Measurements from ENCODE around the gene FRMD3.
"Not testable (repeated sequence)": the region's sequence is repeated elsewhere in the genome, so short reads cannot be mapped to it uniquely, and the experiment has no call there.

FRMD3 gene

GRCh38 chr9:83388346-83388745 is 149.9 kb downstream of the FRMD3 start:
- DNase-seq (ENCODE audit: low spot score): no peak

DNA sequence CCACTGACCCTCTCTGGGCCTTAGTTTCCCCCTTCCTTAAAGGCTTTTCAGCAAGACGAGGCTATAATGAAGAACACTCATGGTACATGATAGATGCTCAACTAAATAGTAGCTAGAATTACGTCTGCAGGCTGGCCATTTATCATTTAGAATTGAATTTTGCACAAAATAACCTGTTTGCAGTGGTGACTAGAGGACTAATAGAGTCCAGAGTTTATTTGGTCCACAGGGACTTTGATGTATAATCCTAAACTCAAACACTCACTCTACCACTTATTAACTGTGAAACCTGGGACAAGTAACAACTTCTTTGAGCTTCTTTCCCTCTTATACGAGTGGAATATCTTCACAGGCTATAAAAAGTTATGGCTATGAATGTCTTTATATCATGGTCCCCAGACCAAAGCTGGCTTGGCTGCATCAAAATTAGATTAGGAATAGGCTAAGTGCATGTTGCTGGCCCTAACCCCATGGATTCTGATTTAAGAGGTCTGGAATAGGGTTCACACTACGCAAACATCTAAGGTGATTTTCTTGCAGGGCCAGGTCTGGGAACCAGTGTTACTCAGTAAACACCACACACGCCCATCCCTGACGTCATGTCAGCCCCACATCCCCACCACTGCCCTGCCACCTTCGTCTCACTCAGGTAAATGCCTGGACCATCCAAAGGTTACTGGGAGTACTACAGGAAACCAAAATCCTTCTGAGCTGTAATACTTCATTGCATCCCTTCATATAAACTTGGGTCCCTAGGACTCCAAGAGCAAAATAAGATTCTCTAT is 150.6 kb downstream of the FRMD3 start:
- DNase-seq (ENCODE audit: low spot score): no peak

GRCh38 chr9:83385317-83385716 is 152.9 kb downstream of the FRMD3 start:
- DNase-seq (ENCODE audit: low spot score): no peak

DNA sequence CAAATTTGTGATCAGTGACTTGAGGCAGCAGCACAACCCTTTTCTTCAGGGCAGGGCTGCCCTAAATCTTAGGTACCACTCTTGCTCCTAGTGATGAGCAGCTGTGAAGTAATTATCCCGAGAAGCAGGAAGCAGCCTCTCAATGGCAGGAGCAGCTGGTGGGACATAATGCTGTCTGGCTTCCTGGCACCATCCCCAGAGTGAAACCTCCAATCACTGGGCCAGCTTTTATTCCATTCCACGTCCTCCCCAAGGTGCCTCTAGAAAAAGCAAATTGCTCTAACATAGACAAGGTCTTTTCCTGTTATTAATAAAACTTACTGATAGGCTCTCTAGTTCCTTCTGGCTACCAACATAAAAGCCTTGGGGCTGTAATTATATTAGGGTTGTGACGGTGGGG is 154.0 kb downstream of the FRMD3 start:
- DNase-seq (ENCODE audit: low spot score): no peak

- no peak for DNase-seq (ENCODE audit: low spot score)
Observed at GRCh38 chr9:83383034-83383433, 155.2 kb downstream of the FRMD3 start.

DNA sequence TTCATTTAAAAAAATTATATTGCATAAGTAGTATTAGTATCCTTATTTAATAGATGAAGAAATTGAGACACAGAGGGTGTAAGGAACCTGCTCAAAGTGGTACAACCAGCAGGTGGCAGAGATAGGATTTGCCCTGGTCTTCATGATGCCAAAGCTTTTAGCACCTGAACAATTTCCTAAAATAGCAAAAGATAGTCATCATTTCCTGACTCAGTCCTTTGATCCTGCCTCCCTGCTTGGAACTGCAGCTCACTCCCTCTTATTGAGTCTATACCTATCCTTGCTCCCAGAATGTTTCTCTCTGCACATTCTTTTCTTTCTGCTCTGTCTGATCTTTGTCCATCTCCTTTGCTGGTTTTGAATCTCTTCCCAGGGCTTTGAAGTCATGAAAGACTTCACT is 155.8 kb downstream of the FRMD3 start:
- DNase-seq (ENCODE audit: low spot score): no peak

- DNase-seq (ENCODE audit: low spot score): no peak
Observed at GRCh38 chr9:83379045-83379444, 159.2 kb downstream of the FRMD3 start.

- no peak for DNase-seq (ENCODE audit: low spot score)
Observed at GRCh38 chr9:83372957-83373356, 165.2 kb downstream of the FRMD3 start.

GRCh38 chr9:83367326-83367725 is 170.9 kb downstream of the FRMD3 start:
- no peak for DNase-seq (ENCODE audit: low spot score)

- no peak for DNase-seq (ENCODE audit: low spot score)
Observed at GRCh38 chr9:83362341-83362995, 175.7 kb downstream of the FRMD3 start.

DNA sequence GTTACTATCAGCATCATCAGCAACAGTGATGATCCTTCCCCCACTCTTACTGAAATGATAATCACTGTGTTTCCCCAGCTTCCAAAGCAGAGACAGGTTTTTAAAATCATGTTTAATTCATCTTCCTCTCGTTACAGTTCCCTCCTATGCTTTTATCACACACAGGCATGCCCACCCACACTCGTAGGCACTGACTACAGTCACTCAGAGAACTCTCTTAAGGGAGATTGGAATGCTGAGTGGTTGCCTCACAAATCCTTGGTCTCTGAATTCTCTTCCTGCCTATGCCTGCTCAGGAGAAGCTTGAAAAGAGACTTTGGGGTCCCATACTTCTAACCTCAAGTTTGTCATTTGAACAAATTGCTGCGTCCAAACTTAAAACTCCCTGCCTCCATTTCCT is 179.2 kb downstream of the FRMD3 start:
- no peak for DNase-seq (ENCODE audit: low spot score)

DNA sequence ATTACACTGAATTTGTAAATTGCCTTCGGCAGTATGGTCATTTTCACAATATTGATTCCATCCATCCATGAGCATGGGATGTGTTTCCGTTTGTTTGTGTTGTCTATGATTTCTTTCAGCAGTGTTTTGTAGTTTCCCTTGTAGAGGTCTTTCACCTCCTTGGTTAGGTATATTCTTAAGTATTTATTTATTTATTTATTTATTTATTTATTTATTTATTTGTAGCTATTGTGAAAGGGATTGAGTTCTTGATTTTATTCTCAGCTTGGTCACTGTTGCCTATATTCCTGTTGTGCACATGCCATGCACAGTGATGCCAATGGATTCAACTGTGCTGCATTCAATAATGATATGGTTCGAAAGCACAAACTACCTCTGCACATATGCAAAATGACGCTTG is 179.7 kb downstream of the FRMD3 start:
- DNase-seq (ENCODE audit: low spot score): not testable (repeated sequence)

GRCh38 chr9:83355729-83356151 is 182.5 kb downstream of the FRMD3 start:
- no peak for DNase-seq (ENCODE audit: low spot score)

- no peak for DNase-seq (ENCODE audit: low spot score)
Observed at GRCh38 chr9:83355024-83355444, 183.2 kb downstream of the FRMD3 start.

DNA sequence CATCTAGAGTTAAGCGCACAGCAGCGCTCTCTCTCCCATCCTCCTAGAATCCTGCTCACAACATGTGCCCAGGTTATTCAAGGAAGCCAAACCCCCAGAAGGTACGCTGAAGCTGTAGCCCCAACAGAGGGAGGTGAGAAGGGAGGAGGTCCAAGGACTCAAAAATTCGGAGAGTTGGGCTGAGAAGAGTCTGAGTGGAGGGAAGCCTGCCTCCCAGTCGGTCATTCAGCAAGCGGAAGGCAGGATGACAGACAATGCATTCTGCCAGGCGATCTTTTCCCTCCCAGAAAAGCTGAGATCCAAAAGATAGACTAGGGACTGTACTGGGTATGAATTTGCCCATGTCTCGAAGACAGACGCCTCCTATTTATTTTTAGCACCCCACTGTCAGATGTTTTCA is 189.2 kb downstream of the FRMD3 start:
- DNase-seq (ENCODE audit: low spot score): no peak

- no peak for DNase-seq (ENCODE audit: low spot score)
Observed at GRCh38 chr9:83346655-83347420, 191.4 kb downstream of the FRMD3 start.

GRCh38 chr9:83343366-83343999 is 194.7 kb downstream of the FRMD3 start:
- DNase-seq (ENCODE audit: low spot score): no peak

DNA sequence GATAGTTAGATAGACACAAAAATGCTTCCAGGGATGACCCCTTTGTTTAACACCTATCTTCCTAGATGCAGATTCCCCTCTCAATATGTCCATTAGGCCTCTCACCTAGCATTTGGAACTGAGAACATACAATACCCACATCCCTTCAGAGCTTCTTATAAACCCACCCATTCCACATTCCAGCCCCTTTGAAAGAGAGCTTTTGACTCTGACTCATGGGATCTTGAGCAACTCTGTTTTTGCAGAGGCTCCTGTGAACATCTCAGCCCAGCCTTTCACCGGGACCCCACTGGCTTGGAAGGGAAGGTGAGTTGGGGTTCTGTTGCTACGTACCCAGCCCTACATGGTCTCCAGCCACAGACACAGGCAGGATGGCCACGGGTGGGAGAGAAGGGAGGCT is 195.5 kb downstream of the FRMD3 start:
- no peak for DNase-seq (ENCODE audit: low spot score)

- DNase-seq (ENCODE audit: low spot score): no peak
Observed at GRCh38 chr9:83342006-83342405, 196.2 kb downstream of the FRMD3 start.

GRCh38 chr9:83340451-83340850 is 197.8 kb downstream of the FRMD3 start:
- no peak for DNase-seq (ENCODE audit: low spot score)

DNA sequence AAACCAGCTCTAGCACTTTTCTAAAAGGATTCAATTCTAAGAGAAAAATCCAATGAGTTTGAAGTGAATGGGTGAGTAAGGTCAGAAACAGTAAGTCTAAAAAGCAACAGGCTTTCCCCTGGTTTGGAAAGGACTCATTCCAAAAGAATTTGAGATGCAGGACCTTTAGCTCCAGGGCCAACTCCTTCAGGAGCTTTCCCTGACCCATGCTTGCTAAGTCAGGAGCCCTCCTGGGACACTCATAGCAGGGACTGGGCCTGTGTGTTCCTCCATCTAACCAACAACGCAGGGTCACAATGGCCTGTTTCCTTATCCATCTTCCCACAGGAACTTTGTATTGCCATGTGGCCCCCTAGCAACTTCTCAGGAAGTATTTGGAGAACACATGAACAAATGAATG is 198.8 kb downstream of the FRMD3 start:
- no peak for DNase-seq (ENCODE audit: low spot score)

DNA sequence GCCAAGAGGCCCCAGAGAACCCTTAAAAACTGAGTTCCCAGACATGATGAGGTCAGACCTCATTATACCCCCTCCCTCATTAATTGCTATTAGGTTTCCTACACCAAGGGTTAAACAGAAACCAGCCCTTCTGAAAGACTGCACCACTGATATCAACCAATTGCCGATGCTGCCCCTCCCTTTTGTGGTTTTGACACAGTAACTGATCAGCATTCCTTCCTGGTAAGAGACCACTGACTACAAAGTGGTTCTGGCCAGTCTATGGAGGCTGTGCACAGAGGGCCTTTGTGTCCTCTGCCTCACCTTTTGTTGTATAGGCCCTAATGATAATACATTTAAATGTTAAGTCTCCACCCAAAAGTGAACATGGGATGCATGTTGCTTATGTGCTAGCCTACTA is 201.5 kb downstream of the FRMD3 start:
- DNase-seq (ENCODE audit: low spot score): no peak

All from LoVo (cell line).